Hair follicle dermal papilla cell (primary cell): ENCODE data around the gene SLC52A3. TPM values are rescaled to one million over a fixed set of nuclear protein-coding genes. Genes with fewer than 3 reads are reported as not detected.

ENCODE experiments used
- total RNA-seq: library from RNA; depleted of rRNA; stranded (reverse); fragments of >200 nt; gene quantifications from 2 replicates; pipeline ENCODE4 v1.2.3, GENCODE V29; 2012

Gene SLC52A3
- not detected in 2 replicates for total RNA-seq

DNA sequence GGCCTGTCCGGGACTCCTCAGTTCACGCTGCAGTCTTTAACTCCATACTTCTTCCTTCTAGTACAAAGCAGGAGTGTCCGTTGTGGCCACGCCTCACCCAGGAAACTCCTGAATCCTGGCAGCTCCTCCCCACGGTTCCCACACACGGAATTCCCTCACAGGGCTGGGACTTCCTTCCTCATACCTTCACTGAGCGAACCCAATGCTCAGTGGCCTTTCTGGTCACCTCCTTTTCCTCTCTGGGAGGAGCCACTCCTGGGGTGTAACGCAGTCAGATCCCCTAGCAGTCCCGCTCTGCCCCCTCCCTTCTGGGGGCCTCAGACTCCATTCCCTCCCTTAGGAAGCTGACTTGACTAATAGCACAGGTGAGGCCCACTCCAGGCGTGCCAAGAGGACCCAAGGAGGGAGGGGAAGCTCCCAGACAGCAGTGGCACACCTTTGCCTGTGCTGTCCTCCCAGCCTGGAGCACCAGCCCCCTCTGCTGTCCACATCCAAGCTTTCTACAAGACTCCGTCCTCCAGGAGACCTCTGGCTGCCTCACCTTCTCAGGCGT, at the start of gene SLC52A3:
SLC52A3 (minus strand) TSS at position 75 of the 553 bp plus-strand sequence. CDS start 2,726 bp downstream, outside the sequence.

Other genes starting within 250 kb of the SLC52A3 start
- 109 and 121 TPM in 2 replicates for gene CSNK2A1, start 224.7 kb downstream of the SLC52A3 start, total RNA-seq
- not detected in 2 replicates for gene TCF15, start 158.2 kb downstream of the SLC52A3 start, total RNA-seq
- gene SRXN1, start 115.3 kb downstream of the SLC52A3 start, total RNA-seq, result 57.0 and 59.7 TPM in 2 replicates
- gene SCRT2, start 92.7 kb downstream of the SLC52A3 start, total RNA-seq, result not detected in 2 replicates
- gene FAM110A, start 65.2 kb upstream of the SLC52A3 start, total RNA-seq, result 2.6 and 2.8 TPM in 2 replicates
- gene ANGPT4, start 147.8 kb upstream of the SLC52A3 start, total RNA-seq, result under 0.01 TPM in 2 replicates
- gene RSPO4, start 233.8 kb upstream of the SLC52A3 start, total RNA-seq, result 7.1 and 8.3 TPM in 2 replicates